Aorta (tissue), 5 donors: ENCODE results near the gene POU5F1. TPM values are rescaled to one million over a fixed set of nuclear protein-coding genes. Genes with fewer than 3 reads are reported as not detected.
"Not testable (repeated sequence)": the region's sequence is repeated elsewhere in the genome, so short reads cannot be mapped to it uniquely, and the experiment has no call there.

ENCODE experiments used
- ATAC-seq: fragments of 200-7000 bp; cut with Tn5 transposase; one replicate; pipeline ENCODE4 v1.9.1; 2022; ENCODE audit warnings: moderate library complexity; ENCODE audit not compliant: low FRiP score
- DNase-seq, 2 donors: peaks; one replicate each; pipeline ENCODE4 v3.0.0-alpha.2; 2020
- H3K27ac ChIP-seq, 2 donors: one replicate each; pipeline ENCODE4 v1.5.1; 2013; ENCODE audit warnings: low read length in 2 of 2, mild to moderate bottlenecking in 2 of 2, moderate library complexity in 2 of 2, control low read depth in 1 of 2, inconsistent platforms in 1 of 2, low read depth in 1 of 2
- H3K27me3 ChIP-seq, 2 donors: one replicate each; pipeline ENCODE4 v1.6.1; 2013; ENCODE audit warnings: control low read depth in 1 of 2, low read length in 1 of 2, mild to moderate bottlenecking in 1 of 2, moderate library complexity in 1 of 2; ENCODE audit not compliant: insufficient read depth in 2 of 2, control insufficient read depth in 1 of 2
- H3K36me3 ChIP-seq, 2 donors: one replicate each; pipeline ENCODE4 v1.6.1; 2013; ENCODE audit warnings: control low read depth in 1 of 2, low read length in 1 of 2, mild to moderate bottlenecking in 1 of 2; ENCODE audit not compliant: insufficient read depth in 2 of 2, control insufficient read depth in 1 of 2
- H3K4me1 ChIP-seq, 2 donors: one replicate each; pipeline ENCODE4 v1.6.1; 2013; ENCODE audit warnings: low read length in 2 of 2, control low read depth in 1 of 2, mild to moderate bottlenecking in 1 of 2, moderate library complexity in 1 of 2; ENCODE audit not compliant: insufficient read depth in 2 of 2, control insufficient read depth in 1 of 2
- H3K4me3 ChIP-seq, 2 donors: one replicate each; pipeline ENCODE4 v1.5.1; 2013; ENCODE audit warnings: low read length in 2 of 2, control low read depth in 1 of 2, mild to moderate bottlenecking in 1 of 2
- H3K9me3 ChIP-seq: one replicate; pipeline ENCODE4 v1.6.1; 2013; ENCODE audit warnings: mild to moderate bottlenecking, low read length; ENCODE audit not compliant: control insufficient read depth
- WGBS, 2 donors: extraction: QIAGEN DNeasy Blood & Tissue Kit; methylation state at CpG; one replicate each; pipeline ENCODE4 v1.1.7; 2013; 5-methylcytosine and 5-hydroxymethylcytosine counted together
- intact Hi-C, 2 donors: fragments of 100-400 bp; cut with DNase I; formaldehyde crosslinking; loops; one replicate each; pipeline versions ENCODE4 v1.14.2 to v1.15.0; 2022
- polyA plus RNA-seq, 2 donors: library from polyadenylated mRNA; stranded (reverse); fragments of 200-250 nt; gene quantifications; one replicate each; pipeline ENCODE4 v1.2.3, GENCODE V29; 2013
- total RNA-seq, 2 donors: library from RNA; stranded (reverse); fragmentation: NEBNext Ultra II Directional; extraction: Animal tissue kit (Norgen Biotek cat#: 25700); gene quantifications; one replicate each; pipeline ENCODE4 v1.2.1, GENCODE V29; 2021
- donor health status: healthy with polysubstance abuse.
- donor health status: Bipolar disorder and iron deficiency.
- donor health status: DM: no; HTN: no; CAD: no.
- donor health status: DM: no; HTN: no; CAD: no.
- donor health status: DM: yes; HTN: yes; CAD: no.

The POU5F1 gene
- total and polyA plus RNA-seq, 4 donors, result 0.45 to 2.6 (median 2.2) TPM; not detected in 1

DNA sequence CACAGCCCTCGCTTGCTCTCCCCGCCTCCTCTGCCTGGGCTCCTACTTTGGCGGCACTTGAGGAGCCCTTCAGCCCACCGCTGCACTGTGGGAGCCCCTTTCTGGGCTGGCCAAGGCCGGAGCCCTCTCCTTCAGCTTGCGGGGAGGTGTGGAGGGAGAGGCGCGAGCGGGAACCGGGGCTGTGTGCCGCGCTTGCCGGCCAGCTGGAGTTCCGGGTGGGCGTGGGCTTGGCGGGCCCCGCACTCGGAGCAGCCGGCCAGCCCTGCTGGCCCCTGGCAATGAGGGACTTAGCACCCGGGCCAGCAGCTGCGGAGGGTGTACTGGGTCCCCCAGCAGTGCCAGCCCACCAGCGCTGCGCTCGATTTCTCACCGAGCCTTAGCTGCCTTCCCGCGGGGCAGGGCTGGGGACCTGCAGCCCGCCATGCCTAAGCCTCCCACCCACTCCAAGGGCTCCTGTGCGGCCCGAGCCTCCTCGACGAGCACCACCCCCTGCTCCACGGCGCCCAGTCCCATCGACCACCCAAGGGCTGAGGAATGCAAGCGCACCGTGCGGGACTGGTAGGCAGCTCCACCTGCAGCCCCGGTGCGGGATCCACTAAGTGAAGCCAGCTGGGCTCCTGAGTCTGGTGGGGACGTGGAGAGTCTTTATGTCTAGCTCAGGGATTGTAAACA lies 25.0 kb upstream of the POU5F1 start:
- 94 to 96% methylated on average over 32 to 41 of the region's 41 CpGs for WGBS, 2 donors
- not testable (repeated sequence) for H3K27me3 ChIP-seq, H3K9me3 ChIP-seq, H3K27ac ChIP-seq, H3K36me3 ChIP-seq, H3K4me1 ChIP-seq, H3K4me3 ChIP-seq, DNase-seq, ATAC-seq
- intact Hi-C loops, result loop anchor here in 1 of 2 donors (2.0 kb wide), 1 partner anchor 171 kb away; no protein-coding TSS in a partner anchor

DNA sequence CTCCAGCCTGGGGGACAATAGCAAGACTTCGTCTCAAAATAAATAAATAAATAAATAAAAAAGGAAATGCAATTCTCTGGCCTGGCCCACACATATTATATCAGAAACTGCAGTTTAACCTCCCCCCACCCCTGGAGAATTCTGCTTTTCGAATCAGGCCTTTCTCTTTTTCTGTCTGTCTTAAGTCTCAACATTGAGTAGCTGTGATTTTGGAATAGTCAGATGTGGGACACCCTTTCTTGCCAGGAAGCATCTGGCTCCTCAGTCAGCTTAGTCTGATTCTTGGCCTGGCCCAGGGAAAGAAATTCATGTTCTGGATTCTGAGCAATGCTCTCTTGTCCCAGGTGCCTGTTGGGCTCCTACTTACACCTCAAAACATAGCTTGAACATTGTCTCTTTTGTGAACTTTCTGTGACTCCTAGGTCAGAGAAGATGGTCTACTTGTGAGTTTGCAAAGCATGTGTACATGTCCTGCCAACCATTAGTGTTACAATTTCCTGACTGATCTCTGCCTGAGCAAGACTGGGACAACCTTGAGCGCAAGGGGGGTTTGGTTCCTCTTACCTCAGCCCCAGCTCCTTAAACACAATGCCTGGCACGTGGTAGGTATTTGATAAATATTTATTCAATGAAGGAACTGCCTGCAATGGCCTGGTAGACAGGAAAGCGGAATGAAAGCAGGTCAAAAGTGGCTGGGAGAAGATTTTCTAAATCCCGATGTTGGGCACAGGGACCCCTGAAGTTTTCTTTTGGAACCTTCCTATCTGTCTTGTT lies 23.8 kb upstream of the POU5F1 start:
- no peak for DNase-seq

DNA sequence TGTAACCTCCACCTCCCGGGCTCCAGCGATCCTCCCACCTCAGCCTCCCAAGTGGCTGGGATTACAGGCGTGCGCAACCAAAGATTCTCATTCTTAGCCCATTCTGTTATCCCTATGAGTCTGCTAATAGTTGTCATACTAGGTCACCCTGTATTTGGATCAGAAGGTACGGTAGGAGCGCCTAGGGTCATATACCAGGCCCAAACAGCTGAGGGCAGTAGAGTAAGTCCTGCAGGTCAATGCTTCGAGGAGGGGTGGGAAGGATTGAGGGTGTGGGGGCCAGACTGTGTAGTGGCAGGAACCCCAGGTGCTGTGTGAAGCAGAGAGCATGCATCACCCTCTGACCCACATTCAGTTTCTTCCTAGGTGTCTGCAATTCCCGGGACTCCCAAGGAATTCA lies 22.7 kb upstream of the POU5F1 start:
- no peak for DNase-seq
- 78 to 80% methylated on average over 8 of the region's 8 CpGs for WGBS, 2 donors
- no peaks in the 10 kb centered on the region for H3K27me3 ChIP-seq
- H3K27ac ChIP-seq, result no peak overlapping the region
- intact Hi-C loops, result no loop called here
- H3K4me3 ChIP-seq, result no peak overlapping the region
- H3K4me1 ChIP-seq, result no peaks in the 10 kb centered on the region
- ATAC-seq, result no peak
- no peaks in the 10 kb centered on the region for H3K36me3 ChIP-seq
- no peaks in the 10 kb centered on the region for H3K9me3 ChIP-seq

More for the DNA sequence above, 23.8 kb upstream of the POU5F1 start:
- Histone ChIP-seq H3K27ac (no peak overlapping the region), H3K36me3 (no peaks in the 10 kb centered on the region), H3K9me3 (no peaks in the 10 kb centered on the region), H3K4me3 (no peak overlapping the region), H3K4me1 (no peaks in the 10 kb centered on the region), H3K27me3 (no peaks in the 10 kb centered on the region)
- intact Hi-C loops, result loop anchor here in 1 of 2 donors (2.0 kb wide), 1 partner anchor 173 kb away; no protein-coding TSS in a partner anchor
- WGBS, 2 donors, result 76 to 79% methylated on average over 6 of the region's 6 CpGs
- ATAC-seq, result no peak

DNA sequence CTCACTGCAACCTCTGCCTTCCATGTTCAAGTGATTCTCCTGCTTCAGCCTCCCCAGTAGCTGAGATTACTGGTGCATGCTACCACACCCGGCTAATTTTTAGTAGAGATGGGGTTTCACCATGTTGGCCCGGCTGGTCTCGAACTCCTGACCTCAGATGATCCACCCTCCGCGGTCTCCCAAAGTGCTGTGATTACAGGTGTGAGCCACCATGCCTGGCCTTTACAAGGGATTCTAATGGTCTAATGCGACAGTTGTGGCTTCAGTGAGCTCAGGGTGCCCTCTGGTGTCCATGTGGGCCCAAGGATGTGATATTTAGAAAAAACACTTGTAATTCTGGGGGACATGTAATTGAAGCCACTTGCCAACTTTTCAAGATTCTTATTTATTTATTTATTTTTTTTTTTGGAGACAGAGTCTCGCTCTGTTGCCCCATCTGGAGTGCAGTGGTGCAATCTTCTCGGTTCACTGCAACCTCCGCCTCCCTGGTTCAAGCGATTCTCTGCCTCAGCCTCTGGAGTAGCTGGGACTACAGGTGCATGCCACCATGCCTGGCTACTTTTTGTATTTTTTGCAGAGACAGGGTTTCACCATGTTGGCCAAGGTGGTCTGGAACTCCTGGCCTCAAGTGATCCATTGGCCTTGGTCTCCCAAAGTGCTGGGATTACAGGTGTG lies 22.1 kb upstream of the POU5F1 start:
- not testable (repeated sequence) for H3K9me3 ChIP-seq, H3K27me3 ChIP-seq, H3K4me1 ChIP-seq, H3K36me3 ChIP-seq, H3K4me3 ChIP-seq, ATAC-seq, H3K27ac ChIP-seq
- WGBS, 2 donors, result 67 to 69% methylated on average over 10 of the region's 10 CpGs
- peak; percentile 70 to 75 for DNase-seq
- intact Hi-C loops, result loop anchor here in 1 of 2 donors (1.0 kb wide), 1 partner anchor 55 kb away; no protein-coding TSS in a partner anchor

DNA sequence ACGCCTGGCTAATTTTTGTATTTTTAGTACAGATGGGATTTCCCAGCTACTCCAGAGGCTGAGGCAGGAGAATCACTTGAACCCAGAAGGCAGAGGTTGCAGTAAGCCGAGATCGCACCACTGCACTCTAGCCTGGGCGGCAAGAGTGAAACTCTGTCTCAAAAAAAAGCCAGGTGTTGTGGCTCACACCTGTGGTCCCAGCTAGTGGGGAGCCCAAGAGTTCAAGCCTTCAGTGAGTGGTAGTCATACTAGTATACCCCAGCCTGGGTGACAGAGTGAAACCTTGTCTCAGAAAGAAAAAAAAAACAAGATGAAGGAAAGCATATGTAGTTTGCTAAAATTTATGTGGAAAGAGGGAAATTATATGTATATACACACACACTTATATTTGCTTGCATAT lies 20.0 kb upstream of the POU5F1 start:
- no peak overlapping the region for H3K27ac ChIP-seq
- H3K4me1 ChIP-seq, result no peaks in the 10 kb centered on the region
- WGBS, 2 donors, result 94% methylated on average over 4 of the region's 4 CpGs
- intact Hi-C loops, result loop anchor here in 1 of 2 donors (2.0 kb wide), 1 partner anchor 52 kb away; the partner anchor contains the start of gene PSORS1C2
- H3K36me3 ChIP-seq, result no peaks in the 10 kb centered on the region
- no peaks in the 10 kb centered on the region for H3K27me3 ChIP-seq
- ATAC-seq (no peak), DNase-seq (no peak)
- H3K9me3 ChIP-seq, result no peaks in the 10 kb centered on the region
- H3K4me3 ChIP-seq, result no peak overlapping the region

DNA sequence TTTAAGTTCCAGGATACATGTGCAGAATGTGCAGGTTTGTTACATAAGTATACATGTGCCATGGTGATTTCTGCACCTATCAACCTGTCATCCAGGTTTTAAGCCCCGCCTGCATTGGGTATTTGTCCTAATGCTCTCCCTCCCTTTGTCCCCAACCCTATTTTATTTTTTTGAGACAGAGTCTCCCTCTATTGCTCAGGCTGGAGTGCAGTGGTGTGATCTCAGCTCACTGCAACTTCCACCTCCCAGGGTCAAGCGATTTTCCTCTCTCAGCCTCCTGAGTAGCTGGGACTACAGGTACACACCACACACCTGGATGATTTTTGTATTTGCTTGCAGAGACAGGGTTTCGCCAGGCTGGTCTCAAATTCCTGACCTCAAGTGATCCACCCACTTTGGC lies 18.7 kb upstream of the POU5F1 start:
- H3K36me3 ChIP-seq, H3K4me3 ChIP-seq, H3K27ac ChIP-seq, H3K27me3 ChIP-seq, ATAC-seq, H3K4me1 ChIP-seq, DNase-seq, intact Hi-C loops, H3K9me3 ChIP-seq: not testable (repeated sequence)
- WGBS, 2 donors, result 85 to 94% methylated on average over 3 of the region's 3 CpGs

DNA sequence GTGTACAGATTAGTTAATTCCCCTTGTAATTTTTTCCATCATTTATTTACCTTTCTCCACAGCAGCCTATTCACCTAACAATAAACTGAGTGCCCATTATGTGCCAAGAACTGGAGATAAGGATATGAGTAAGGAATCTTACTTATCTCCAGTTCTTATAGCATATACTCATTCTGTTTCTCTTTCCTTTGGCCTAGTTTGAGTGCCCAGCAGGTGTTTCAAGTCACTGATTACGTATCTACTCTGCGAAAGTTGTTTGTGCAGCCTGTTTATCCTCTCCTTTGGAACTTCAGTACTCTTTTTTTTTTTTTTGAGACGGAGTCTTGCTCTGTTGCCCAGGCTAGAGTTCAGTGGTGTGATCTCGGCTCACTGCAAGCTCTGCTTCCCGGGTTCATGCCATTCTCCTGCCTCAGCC lies 17.3 kb upstream of the POU5F1 start:
- WGBS, 2 donors, result 87% methylated on average over 5 of the region's 5 CpGs
- DNase-seq (no peak), ATAC-seq (no peak)
- H3K4me3 ChIP-seq, result no peak overlapping the region
- no peaks in the 10 kb centered on the region for H3K36me3 ChIP-seq
- H3K27ac ChIP-seq, result no peak overlapping the region
- intact Hi-C loops, result no loop called here
- no peaks in the 10 kb centered on the region for H3K27me3 ChIP-seq
- H3K9me3 ChIP-seq, result no peaks in the 10 kb centered on the region
- H3K4me1 ChIP-seq, result no peaks in the 10 kb centered on the region

DNA sequence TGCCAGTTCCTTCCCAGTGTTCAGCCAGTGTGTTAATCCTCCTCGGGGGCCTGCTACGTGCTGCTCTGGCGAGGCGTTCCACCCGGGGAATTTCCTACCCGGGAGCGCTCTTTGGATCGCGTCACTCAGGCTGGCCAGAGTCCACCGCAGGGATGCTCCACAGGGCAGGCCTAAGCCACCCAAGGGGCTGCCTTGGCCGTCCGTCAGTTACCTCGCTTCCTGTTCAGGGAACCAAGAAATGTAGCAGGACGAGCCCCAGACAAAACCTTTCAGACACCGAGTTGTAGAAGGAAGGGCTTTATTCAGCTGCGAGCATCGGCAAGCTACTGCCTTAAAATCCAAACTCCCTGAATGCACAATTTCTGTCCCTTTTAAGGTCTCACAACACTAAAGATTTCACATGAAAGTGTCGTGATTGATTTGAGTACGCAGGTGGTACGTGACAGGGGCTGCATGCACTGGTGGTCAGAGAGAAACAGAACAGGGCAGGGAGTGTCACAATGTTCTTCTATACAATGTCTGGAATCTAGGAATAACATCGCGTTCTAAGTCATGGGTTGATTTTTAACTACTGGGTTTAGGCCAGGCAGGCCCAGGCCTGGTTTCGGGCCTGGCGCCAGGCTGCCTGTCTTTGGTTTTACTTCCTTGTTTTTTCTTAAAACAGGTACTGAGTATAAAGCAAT lies 15.7 kb upstream of the POU5F1 start:
- H3K4me1 ChIP-seq, result no peaks in the 10 kb centered on the region
- intact Hi-C loops, result no loop called here
- ATAC-seq (no peak), DNase-seq (peak; percentile 77 to 80)
- H3K36me3 ChIP-seq, result no peaks in the 10 kb centered on the region
- H3K4me3 ChIP-seq, result no peak overlapping the region
- 68 to 77% methylated on average over 24 of the region's 24 CpGs for WGBS, 2 donors
- no peak overlapping the region for H3K27ac ChIP-seq
- H3K9me3 ChIP-seq, result no peaks in the 10 kb centered on the region
- H3K27me3 ChIP-seq, result no peaks in the 10 kb centered on the region
